CD14-positive monocyte (primary cell): ENCODE data around the gene QTRT2. TPM values are rescaled to one million over a fixed set of nuclear protein-coding genes. Genes with fewer than 3 reads are reported as not detected.

Source experiments
- DNase-seq, 3 donors: peaks; one replicate each; pipeline ENCODE4 v3.0.0-alpha.2; 2011 to 2022
- H2AFZ ChIP-seq: 2 replicates; pipeline ENCODE4 v1.6.0; 2012; ENCODE audit warnings: mild to moderate bottlenecking, low read depth, low read length, inconsistent platforms; ENCODE audit not compliant: insufficient read depth, poor library complexity, severe bottlenecking
- H3K27ac ChIP-seq, 2 donors: 1 replicate in 1 of 2; 2 replicates in 1 of 2; pipeline ENCODE4 v1.5.1; 2012 to 2013; ENCODE audit warnings: low read length in 2 of 2, control low read depth in 1 of 2, inconsistent platforms in 1 of 2, low read depth in 1 of 2, mild to moderate bottlenecking in 1 of 2
- H3K27me3 ChIP-seq, 2 donors: one replicate each; pipeline versions ENCODE4 v1.6.0 to v1.6.1; 2011 to 2013; ENCODE audit warnings: low read length in 2 of 2; ENCODE audit not compliant: control insufficient read depth in 2 of 2, insufficient read depth in 2 of 2
- H3K36me3 ChIP-seq, 2 donors: replicated peaks in 1 of 2; 1 replicate in 1 of 2; 2 replicates in 1 of 2; pipeline versions ENCODE4 v1.5.1 to v1.6.1; 2012 to 2013; ENCODE audit warnings: low read length in 2 of 2, control low read depth in 1 of 2, inconsistent platforms in 1 of 2, mild to moderate bottlenecking in 1 of 2; ENCODE audit not compliant: insufficient read depth in 2 of 2, control insufficient read depth in 1 of 2
- H3K4me1 ChIP-seq, 2 donors: 1 replicate in 1 of 2; 2 replicates in 1 of 2; pipeline versions ENCODE4 v1.5.1 to v1.6.1; 2012 to 2013; ENCODE audit warnings: low read length in 2 of 2, control low read depth in 1 of 2, inconsistent platforms in 1 of 2, mild to moderate bottlenecking in 1 of 2, moderate library complexity in 1 of 2; ENCODE audit not compliant: insufficient read depth in 2 of 2, control insufficient read depth in 1 of 2
- H3K4me2 ChIP-seq: replicated peaks from 2 replicates; pipeline ENCODE3; 2012; ENCODE audit warnings: low read length, moderate library complexity, mild to moderate bottlenecking; ENCODE audit not compliant: poor library complexity, severe bottlenecking; ENCODE audit errors: extremely low read depth
- H3K4me3 ChIP-seq, 3 experiments: fragments of 200-600 bp in 1 of 3; sonication (generic) in 1 of 3; replicated peaks in 1 of 3; 1 replicate in 2 of 3; 2 replicates in 1 of 3; pipeline ENCODE4 v1.5.1; 2011 to 2013; ENCODE audit warnings: low read length in 3 of 3, mild to moderate bottlenecking in 3 of 3, control low read depth in 2 of 3, low read depth in 2 of 3, inconsistent platforms in 1 of 3, moderate library complexity in 1 of 3
- H3K79me2 ChIP-seq: 2 replicates; pipeline ENCODE4 v1.6.0; 2012; ENCODE audit warnings: mild to moderate bottlenecking, control low read depth, inconsistent platforms, low read length, moderate library complexity; ENCODE audit not compliant: insufficient read depth
- H3K9ac ChIP-seq: 2 replicates; pipeline ENCODE4 v1.6.0; 2017; ENCODE audit warnings: low read length, mild to moderate bottlenecking; ENCODE audit not compliant: insufficient read depth, poor library complexity, severe bottlenecking
- H3K9me3 ChIP-seq, 2 donors: replicated peaks in 1 of 2; 1 replicate in 1 of 2; 2 replicates in 1 of 2; pipeline versions ENCODE4 v1.5.1 to v1.6.1; 2012 to 2013; ENCODE audit warnings: low read length in 2 of 2, control low read depth in 1 of 2; ENCODE audit not compliant: control insufficient read depth in 1 of 2, insufficient read depth in 1 of 2
- H4K20me1 ChIP-seq: 2 replicates; pipeline ENCODE4 v1.6.0; 2012; ENCODE audit warnings: mild to moderate bottlenecking, low read length, control low read depth, moderate library complexity; ENCODE audit not compliant: insufficient read depth
- H3K27ac Mint-ChIP-seq, 7 donors: one replicate each; pipeline ENCODE4 v1.8.0; 2020; ENCODE audit warnings: mild to moderate bottlenecking in 7 of 7, mixed read lengths in 7 of 7, moderate library complexity in 6 of 7, inconsistent platforms in 2 of 7
- H3K27me3 Mint-ChIP-seq, 3 donors: one replicate each; pipeline ENCODE4 v1.8.0; 2021 to 2022; ENCODE audit warnings: low read depth in 3 of 3, mild to moderate bottlenecking in 3 of 3, mixed read lengths in 3 of 3, moderate library complexity in 3 of 3, inconsistent platforms in 1 of 3
- H3K36me3 Mint-ChIP-seq, 2 donors: one replicate each; pipeline ENCODE4 v1.8.0; 2020; ENCODE audit warnings: mixed read lengths in 2 of 2, inconsistent platforms in 1 of 2, mild to moderate bottlenecking in 1 of 2
- H3K4me1 Mint-ChIP-seq: one replicate; pipeline ENCODE4 v1.8.0; 2020; ENCODE audit warnings: mild to moderate bottlenecking, mixed read lengths
- H3K4me3 Mint-ChIP-seq, 2 donors: one replicate each; pipeline ENCODE4 v1.8.0; 2020; ENCODE audit warnings: mild to moderate bottlenecking in 2 of 2, mixed read lengths in 2 of 2, moderate library complexity in 1 of 2
- H3K9me3 Mint-ChIP-seq, 7 donors: one replicate each; pipeline ENCODE4 v1.8.0; 2020 to 2022; ENCODE audit warnings: mixed read lengths in 7 of 7, mild to moderate bottlenecking in 6 of 7, moderate library complexity in 6 of 7, inconsistent platforms in 2 of 7
- CTCF ChIP-seq: fragments of 200-600 bp; IDR thresholded peaks from one replicate; pipeline ENCODE4 v1.8.0; 2022; ENCODE audit warnings: antibody characterized with exemption, mild to moderate bottlenecking
- WGBS: methylation state at CpG from one replicate; pipeline ENCODE4 v1.1.5; 2013; ENCODE audit warnings: missing lambda C conversion rate; ENCODE audit not compliant: insufficient coverage; 5-methylcytosine and 5-hydroxymethylcytosine counted together
- intact Hi-C, 2 donors: fragments of 100-400 bp; cut with micrococcal nuclease; formaldehyde crosslinking; loops; one replicate each; pipeline versions ENCODE4 v1.15.0 to v1.15.1; 2023
- polyA plus RNA-seq, 3 donors: library from polyadenylated mRNA; depleted of rRNA in 1 of 3; unstranded in 2 of 3; stranded (reverse) in 1 of 3; fragments of 300-500 nt in 2 of 3; fragments of >200 nt in 1 of 3; fragmentation: Illumina TruSeq in 2 of 3; gene quantifications; 1 replicate in 2 of 3; 2 replicates in 1 of 3; pipeline ENCODE4 v1.2.3, GENCODE V29; 2012 to 2021

Gene QTRT2
- polyA plus RNA-seq, 3 donors = 14.5 to 16.7 (median 15.9) TPM

- no peak overlapping the region for H3K4me3 Mint-ChIP-seq
- no peaks in the 10 kb centered on the region for H3K36me3 Mint-ChIP-seq
- intact Hi-C loops = no loop called here
- Histone ChIP-seq H3K4me3 (no peak overlapping the region), H3K4me2 (no peak overlapping the region), H4K20me1 (no peaks in the 10 kb centered on the region), H3K4me1 (no peaks in the 10 kb centered on the region), H3K9ac (no peak overlapping the region), H3K27me3 (no peaks in the 10 kb centered on the region), H3K9me3 (no peaks in the 10 kb centered on the region), H3K27ac (no peak overlapping the region), H2AFZ (no peak overlapping the region), H3K36me3 (no peaks in the 10 kb centered on the region), H3K79me2 (no peaks in the 10 kb centered on the region)
- no peaks in the 10 kb centered on the region for H3K9me3 Mint-ChIP-seq
- no peaks in the 10 kb centered on the region for H3K27me3 Mint-ChIP-seq
- no peak for TF ChIP-seq CTCF
- no peaks in the 10 kb centered on the region for H3K4me1 Mint-ChIP-seq
- 100% methylated on average over 1 of the region's 4 CpGs for WGBS
- no peak overlapping the region for H3K27ac Mint-ChIP-seq
- DNase-seq = no peak
Observed at GRCh38 chr3:114022145-114022802, 34.3 kb upstream of the QTRT2 start.

- Mint-ChIP-seq H3K36me3 (peaks cover 0 to 2% of the 10 kb centered on the region in 2 donors), H3K4me1 (no peaks in the 10 kb centered on the region), H3K9me3 (no peaks in the 10 kb centered on the region), H3K27ac (peak overlapping the region in 1 of 7 donors; percentile 6), H3K4me3 (no peak overlapping the region), H3K27me3 (no peaks in the 10 kb centered on the region)
- Histone ChIP-seq H3K9me3 (no peaks in the 10 kb centered on the region), H3K27ac (no peak overlapping the region), H3K4me1 (no peaks in the 10 kb centered on the region), H3K36me3 (no peaks in the 10 kb centered on the region), H3K79me2 (no peaks in the 10 kb centered on the region), H3K9ac (no peak overlapping the region), H2AFZ (no peak overlapping the region), H4K20me1 (no peaks in the 10 kb centered on the region), H3K4me2 (no peak overlapping the region), H3K27me3 (no peaks in the 10 kb centered on the region), H3K4me3 (no peak overlapping the region)
- 100% methylated on average over 2 of the region's 2 CpGs for whole genome bisulfite sequencing
- DNase-seq = no peak
- intact Hi-C loops = no loop called here
- TF ChIP-seq CTCF = no peak
Observed at GRCh38 chr3:114025451-114025850, 31.1 kb upstream of the QTRT2 start.
